ENCODE results near the gene C1orf198.

DNA sequence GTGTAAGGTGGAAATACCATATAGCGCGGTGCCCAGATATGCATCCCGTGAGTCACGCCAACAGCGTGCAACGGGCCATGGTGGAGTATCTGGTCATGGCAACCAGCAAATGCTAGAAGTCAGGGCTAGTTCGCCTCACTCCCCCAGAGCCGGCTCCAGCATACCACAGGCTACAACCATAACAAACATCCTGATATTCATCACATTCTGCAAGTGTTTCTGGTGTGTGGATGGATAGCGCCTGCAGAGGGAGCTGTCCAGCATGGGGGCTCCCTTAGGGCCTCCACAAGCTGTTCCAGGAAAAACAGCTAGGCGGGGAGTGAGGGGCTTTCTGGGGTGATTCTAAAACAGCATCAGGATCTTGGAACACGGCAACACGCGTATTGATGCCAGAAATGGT, 6.8 kb downstream of the C1orf198 start:
- no peak for TF ChIP-seq SUZ12 (IDR thresholded peaks at IDR 0.05; ENCODE audit: extremely low read depth, insufficient read depth, insufficient read length)
- no peak for TF ChIP-seq ZNF274 (IDR thresholded peaks at IDR 0.05; ENCODE audit: low read depth, low read length)
- no peak for TF ChIP-seq YY1 (IDR thresholded peaks at IDR 0.05; ENCODE audit: insufficient read depth, insufficient read length)
